ENCODE data around the gene SPATA46.

- TF ChIP-seq CTCF (IDR thresholded peaks at IDR 0.05), result no peak
- no peak for TF ChIP-seq POLR2A (IDR thresholded peaks at IDR 0.05)
These were observed 5.9 kb downstream of the SPATA46 start for GRCh38 chr1:162370721-162371120.
